Kidney (tissue), 14 donors: ENCODE results near the gene PITPNM2. TPM values are rescaled to one million over a fixed set of nuclear protein-coding genes. Genes with fewer than 3 reads are reported as not detected.

Source experiments
- DNase-seq, 5 donors: peaks; one replicate each; pipeline ENCODE4 v3.0.0-alpha.2; 2013 to 2020
- FAIRE-seq: peaks from 2 replicates; lab custom pipeline; 2012; peaks lifted over from hg19 to GRCh38; lab: Jason Lieb, UNC
- H3K27ac ChIP-seq, 2 donors: one replicate each; pipeline ENCODE4 v1.7.0; 2013; ENCODE audit warnings: low read depth in 2 of 2, low read length in 2 of 2, inconsistent platforms in 1 of 2
- H3K27me3 ChIP-seq: one replicate; pipeline ENCODE4 v1.7.1; 2013; ENCODE audit warnings: low read length, inconsistent platforms; ENCODE audit not compliant: control insufficient read depth, insufficient read depth
- H3K36me3 ChIP-seq, 3 donors: one replicate each; pipeline versions ENCODE4 v1.7.0 to v1.7.1; 2013; ENCODE audit warnings: low read length in 3 of 3, control low read depth in 1 of 3, inconsistent platforms in 1 of 3; ENCODE audit not compliant: insufficient read depth in 3 of 3, control insufficient read depth in 2 of 3
- H3K4me1 ChIP-seq, 3 donors: one replicate each; pipeline versions ENCODE4 v1.7.0 to v1.7.1; 2013; ENCODE audit warnings: low read length in 3 of 3, inconsistent platforms in 1 of 3, low read depth in 1 of 3; ENCODE audit not compliant: control insufficient read depth in 2 of 3, insufficient read depth in 2 of 3
- H3K4me3 ChIP-seq, 3 donors: one replicate each; pipeline versions ENCODE4 v1.7.0 to v1.8.1; 2013; ENCODE audit warnings: low read length in 3 of 3, control low read depth in 1 of 3, inconsistent platforms in 1 of 3
- H3K9ac ChIP-seq, 3 donors: one replicate each; pipeline versions ENCODE4 v1.7.0 to v1.7.1; 2013; ENCODE audit warnings: low read length in 3 of 3, control low read depth in 1 of 3, inconsistent platforms in 1 of 3
- H3K9me3 ChIP-seq, 3 donors: one replicate each; pipeline versions ENCODE4 v1.7.0 to v1.7.1; 2013; ENCODE audit warnings: low read length in 3 of 3, control low read depth in 1 of 3, inconsistent platforms in 1 of 3; ENCODE audit not compliant: control insufficient read depth in 2 of 3, insufficient read depth in 1 of 3
- CTCF ChIP-seq: IDR thresholded peaks from 3 replicates; pipeline ENCODE4 v1.5.1; 2012; ENCODE audit warnings: mild to moderate bottlenecking, moderate library complexity, borderline replicate concordance; ENCODE audit not compliant: insufficient read depth; ENCODE audit errors: extremely low read depth
- intact Hi-C: fragments of 100-400 bp; cut with DNase I; formaldehyde crosslinking; loops from one replicate; pipeline ENCODE4 v1.11.1; 2022
- polyA plus RNA-seq: library from polyadenylated mRNA; stranded (reverse); fragments of 350-450 nt; fragmentation: Illumina TruSeq; extraction: RNeasy Lipid Tissue Mini Kit (QIAGEN cat#74804); gene quantifications from one replicate; pipeline ENCODE4 v1.2.3, GENCODE V29; 2014; ENCODE audit warnings: low read depth, low replicate concordance; ENCODE audit not compliant: insufficient read depth
- total RNA-seq: library from RNA; stranded (reverse); fragmentation: NEBNext Ultra II Directional; extraction: Animal tissue kit (Norgen Biotek cat#: 25700); gene quantifications from one replicate; pipeline ENCODE4 v1.2.1, GENCODE V29; 2021
- donor health status: control.
- donor health status: control.
- donor health status: control.
- donor health status: control.
- donor health status: control.
- donor health status: DM: yes; HTN: yes; CAD: no.
- donor health status: Normal renal cell carcinoma (clear cell type).

PITPNM2 gene
- total and polyA plus RNA-seq, 2 donors from 2014 or later = 5.7 to 41.7 TPM

DNA sequence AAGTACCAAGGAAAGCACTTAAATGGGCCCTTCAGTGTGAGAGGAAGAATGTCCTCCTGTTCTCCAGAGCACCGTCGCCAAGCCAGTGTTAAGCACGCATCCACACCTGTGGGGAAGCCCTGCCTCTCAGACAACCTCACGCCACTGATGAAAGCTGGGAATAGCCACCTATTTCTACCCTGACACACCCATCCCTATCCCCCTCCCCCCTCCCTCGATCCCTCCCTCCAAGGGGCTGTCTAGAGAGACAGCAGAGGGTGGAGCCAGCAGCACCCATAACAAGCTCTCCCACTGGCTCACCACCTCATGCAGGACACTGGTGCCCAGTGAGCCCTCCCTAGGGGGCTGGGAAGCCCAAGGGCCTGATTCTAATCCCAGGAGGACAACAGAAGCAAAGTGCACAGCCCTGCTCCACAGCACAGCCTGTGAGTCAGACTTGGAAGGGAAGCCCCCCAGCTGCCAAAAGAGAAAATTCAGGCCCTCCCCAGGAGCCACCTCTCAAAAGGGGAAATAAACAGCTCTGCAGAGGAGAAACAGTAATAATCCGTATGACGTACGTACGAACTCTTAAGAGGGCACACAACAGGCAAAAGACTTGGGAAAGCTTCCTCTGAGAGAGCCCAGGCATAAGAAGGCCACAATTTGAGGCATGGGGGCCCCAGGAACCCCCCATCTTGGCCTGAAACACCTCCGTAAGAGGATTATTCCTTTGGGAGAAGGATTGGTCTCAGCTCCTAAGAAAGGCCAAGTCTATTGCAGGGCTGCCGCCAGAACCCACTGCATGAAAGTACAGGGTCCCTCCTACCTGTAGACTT lies 7.8 kb downstream of the PITPNM2 start:
- TF ChIP-seq CTCF = no peak
- Histone ChIP-seq H3K36me3 (no peaks in the 10 kb centered on the region), H3K27ac (peak overlapping the region; percentile 80 to 89), H3K4me1 (peaks cover 3 to 45% (median 32%) of the 10 kb centered on the region in 3 donors), H3K9me3 (no peaks in the 10 kb centered on the region), H3K4me3 (no peak overlapping the region), H3K9ac (peak overlapping the region in 1 of 3 donors; percentile 44), H3K27me3 (no peaks in the 10 kb centered on the region)
- DNase-seq = peak in 1 of 5 donors; percentile 86
- intact Hi-C loops = no loop called here
- FAIRE-seq = no peak

DNA sequence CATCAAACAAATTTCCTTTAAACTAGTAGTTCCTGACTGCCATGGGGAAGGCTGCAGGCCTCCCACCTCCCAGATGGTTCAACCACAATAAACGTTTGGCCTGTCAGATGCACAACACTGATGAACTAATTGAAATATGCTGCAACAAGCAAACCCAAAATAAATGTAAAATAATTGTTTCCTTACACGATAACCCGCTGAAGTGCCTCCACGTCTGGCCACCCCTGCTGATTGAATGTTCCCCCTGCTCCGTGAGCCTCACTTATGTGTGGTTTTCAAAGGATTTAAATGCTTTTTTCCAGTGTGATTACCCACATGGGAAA lies 8.4 kb downstream of the PITPNM2 start:
- H3K4me1 ChIP-seq = peaks cover 3 to 45% (median 32%) of the 10 kb centered on the region in 3 donors
- FAIRE-seq = no peak
- H3K27me3 ChIP-seq = no peaks in the 10 kb centered on the region
- TF ChIP-seq CTCF = no peak
- peak overlapping the region in 1 of 3 donors; percentile 44 for H3K9ac ChIP-seq
- no peaks in the 10 kb centered on the region for H3K9me3 ChIP-seq
- H3K27ac ChIP-seq = peak overlapping the region; percentile 80 to 89
- DNase-seq = no peak
- no peaks in the 10 kb centered on the region for H3K36me3 ChIP-seq
- H3K4me3 ChIP-seq = peak overlapping the region in 1 of 3 donors; percentile 7
- intact Hi-C loops = no loop called here

DNA sequence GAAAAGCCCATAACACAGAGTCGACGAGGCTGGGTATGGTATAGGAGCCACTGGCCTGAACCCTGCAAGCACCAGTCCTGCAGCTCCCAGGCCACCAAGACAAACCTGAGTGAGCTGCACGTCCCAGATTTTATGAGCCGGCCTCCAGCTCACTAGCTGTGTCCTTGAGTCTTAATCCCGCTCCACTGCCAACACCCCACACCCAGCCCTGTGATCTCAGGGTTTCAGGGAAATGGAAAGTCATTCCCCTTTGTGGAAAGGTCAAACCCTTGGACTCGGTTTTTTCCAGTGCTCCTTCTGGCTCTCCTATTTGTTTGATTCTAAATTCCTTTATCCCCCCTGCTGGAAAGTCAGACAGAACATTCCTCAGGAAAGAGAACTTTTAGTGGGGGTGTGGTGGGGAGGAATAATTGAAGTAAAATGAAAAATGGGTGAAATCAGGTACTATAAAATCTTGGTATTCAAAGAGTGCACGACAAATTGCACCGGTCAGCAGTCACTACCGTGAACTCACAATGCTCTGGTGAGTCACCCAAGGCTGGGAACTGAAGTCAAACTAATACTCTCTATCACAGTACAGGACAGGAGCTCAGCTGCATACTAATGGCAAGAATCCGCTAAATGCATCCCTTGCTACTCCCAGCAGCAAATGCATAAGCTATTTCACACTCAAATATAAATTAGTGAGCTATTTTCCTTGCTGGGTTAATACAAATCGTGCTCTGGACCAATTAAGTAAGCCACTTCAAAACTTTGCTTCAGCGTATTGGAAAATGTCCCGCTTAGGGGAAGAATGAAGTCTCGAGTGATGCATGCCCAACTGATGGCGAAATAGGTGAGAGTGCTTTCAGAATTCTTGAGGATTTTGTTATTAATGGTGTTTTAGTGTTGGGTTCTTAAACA lies 9.0 kb downstream of the PITPNM2 start:
- no peak for TF ChIP-seq CTCF
- peak in 4 of 5 donors; percentile 39 to 92 (median 62) for DNase-seq
- H3K9me3 ChIP-seq = no peaks in the 10 kb centered on the region
- intact Hi-C loops = no loop called here
- no peaks in the 10 kb centered on the region for H3K27me3 ChIP-seq
- peak overlapping the region; percentile 80 to 89 for H3K27ac ChIP-seq
- peaks cover 3 to 45% (median 32%) of the 10 kb centered on the region in 3 donors for H3K4me1 ChIP-seq
- peak overlapping the region in 1 of 3 donors; percentile 7 for H3K4me3 ChIP-seq
- no peak for FAIRE-seq
- H3K9ac ChIP-seq = peak overlapping the region in 1 of 3 donors; percentile 43
- H3K36me3 ChIP-seq = no peaks in the 10 kb centered on the region
